ENCODE data around the gene CNIH3. TPM values are rescaled to one million over a fixed set of nuclear protein-coding genes. Genes with fewer than 3 reads are reported as not detected.

Gene CNIH3
- total RNA-seq, 1 donor from 2014 or later = 2.5 TPM

DNA sequence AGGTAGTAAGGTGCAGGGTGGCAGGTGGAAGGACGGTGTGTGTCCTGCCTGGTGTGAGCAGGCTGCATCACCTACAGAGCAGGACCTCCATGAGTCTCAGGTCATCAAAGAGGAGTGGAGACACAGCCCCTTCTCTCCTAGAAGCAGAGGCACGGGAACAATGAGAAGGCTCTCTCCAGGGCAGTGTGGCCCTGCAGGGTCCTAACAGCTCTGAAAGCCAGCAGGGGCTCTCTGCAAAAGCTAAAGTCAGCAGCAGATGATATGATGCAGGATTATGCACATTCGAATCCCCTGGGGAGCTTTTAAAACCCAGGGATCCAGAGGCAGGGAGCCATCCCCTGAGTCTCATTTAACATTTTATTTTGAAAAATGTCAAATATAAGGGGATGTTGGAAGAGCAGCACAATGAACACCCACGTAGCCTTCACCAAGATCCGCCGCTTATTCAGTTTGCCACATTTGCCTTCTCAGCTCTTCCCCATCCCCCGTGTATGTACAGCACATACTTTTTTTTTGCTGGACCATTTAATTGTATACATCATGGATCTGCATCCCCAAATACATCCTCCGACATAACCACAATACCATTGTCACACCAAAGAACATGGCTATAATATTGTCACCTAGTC, 88.1 kb downstream of the CNIH3 start:
- H3K4me2 ChIP-seq = no peak overlapping the region
- H3K27ac ChIP-seq = no peak overlapping the region
- H2AFZ ChIP-seq (replicated peaks) = no peak overlapping the region
- Mint-ChIP-seq H3K36me3 (no peaks in the 10 kb centered on the region), H3K9me3 (no peaks in the 10 kb centered on the region), H3K4me3 (no peak overlapping the region), H3K27me3 (ENCODE audit: insufficient read depth, low read depth) (peaks cover 5% of the 10 kb centered on the region), H3K4me1 (peaks cover 5% of the 10 kb centered on the region), H3K27ac (no peak overlapping the region)
- no peaks in the 10 kb centered on the region for H3K9me3 ChIP-seq (ENCODE audit: low read depth)
- H3K4me3 ChIP-seq = no peak overlapping the region
- H3K36me3 ChIP-seq = no peaks in the 10 kb centered on the region
- H3K79me2 ChIP-seq (ENCODE audit: low read depth) = no peaks in the 10 kb centered on the region
- H4K20me1 ChIP-seq (ENCODE audit: low read depth) = no peaks in the 10 kb centered on the region
- no peak for DNase-seq (ENCODE audit: low spot score)
- no peaks in the 10 kb centered on the region for H3F3A ChIP-seq (ENCODE audit: low read depth)
- TF ChIP-seq EZH2 (IDR thresholded peaks at IDR 0.05) (no peak), EZH2phosphoT487 (IDR thresholded peaks at IDR 0.05) (no peak), CTCF (IDR thresholded peaks at IDR 0.05) (no peak)
- H3K27me3 ChIP-seq = no peaks in the 10 kb centered on the region
- no peaks in the 10 kb centered on the region for H3K4me1 ChIP-seq
- H3K9ac ChIP-seq = no peak overlapping the region

DNA sequence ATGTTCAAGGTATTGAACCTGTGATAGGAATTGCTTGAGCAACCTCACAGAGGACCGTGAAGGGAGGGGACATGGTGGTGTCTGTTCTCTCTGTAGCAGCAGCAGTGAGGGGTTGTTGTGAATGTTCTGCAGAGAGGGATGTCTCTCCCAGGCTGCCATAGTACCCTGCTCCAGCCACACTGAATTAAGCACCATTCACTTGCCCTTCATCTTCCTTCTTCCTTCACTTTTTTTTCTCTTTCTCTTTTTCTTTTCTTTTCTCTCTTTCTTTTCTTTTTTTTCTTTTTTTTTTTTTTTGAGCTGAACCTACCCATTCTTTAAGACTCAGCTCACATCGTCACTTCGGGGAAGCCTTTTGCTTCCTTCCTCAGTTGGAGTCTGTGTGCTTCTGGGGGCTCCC, 89.5 kb downstream of the CNIH3 start:
- no peak overlapping the region for H3K4me3 ChIP-seq
- H3K79me2 ChIP-seq (ENCODE audit: low read depth) = no peaks in the 10 kb centered on the region
- Mint-ChIP-seq H3K4me3 (no peak overlapping the region), H3K9me3 (no peaks in the 10 kb centered on the region), H3K27me3 (ENCODE audit: insufficient read depth, low read depth) (peaks cover 2% of the 10 kb centered on the region), H3K36me3 (no peaks in the 10 kb centered on the region), H3K4me1 (peaks cover 5% of the 10 kb centered on the region), H3K27ac (no peak overlapping the region)
- TF ChIP-seq EZH2phosphoT487 (IDR thresholded peaks at IDR 0.05) = no peak
- no peak for TF ChIP-seq CTCF (IDR thresholded peaks at IDR 0.05)
- TF ChIP-seq EZH2 (IDR thresholded peaks at IDR 0.05) = no peak
- no peaks in the 10 kb centered on the region for H3K36me3 ChIP-seq
- H3K27me3 ChIP-seq = no peaks in the 10 kb centered on the region
- no peak overlapping the region for H3K9ac ChIP-seq
- no peaks in the 10 kb centered on the region for H4K20me1 ChIP-seq (ENCODE audit: low read depth)
- H3K4me2 ChIP-seq = no peak overlapping the region
- no peak for DNase-seq (ENCODE audit: low spot score)
- no peaks in the 10 kb centered on the region for H3K4me1 ChIP-seq
- H3K9me3 ChIP-seq (ENCODE audit: low read depth) = no peaks in the 10 kb centered on the region
- no peak overlapping the region for H3K27ac ChIP-seq
- H3F3A ChIP-seq (ENCODE audit: low read depth) = no peaks in the 10 kb centered on the region
- H2AFZ ChIP-seq (replicated peaks) = no peak overlapping the region

GRCh38 chr1:224707843-224708725, 92.0 kb downstream of the CNIH3 start:
- Histone ChIP-seq H4K20me1 (ENCODE audit: low read depth) (no peaks in the 10 kb centered on the region), H3K4me3 (no peak overlapping the region), H3K27ac (no peak overlapping the region), H3K27me3 (no peaks in the 10 kb centered on the region), H3K79me2 (ENCODE audit: low read depth) (no peaks in the 10 kb centered on the region), H3K36me3 (no peaks in the 10 kb centered on the region), H3K4me2 (no peak overlapping the region), H2AFZ (replicated peaks) (no peak overlapping the region), H3F3A (ENCODE audit: low read depth) (no peaks in the 10 kb centered on the region), H3K4me1 (no peaks in the 10 kb centered on the region), H3K9me3 (ENCODE audit: low read depth) (no peaks in the 10 kb centered on the region), H3K9ac (no peak overlapping the region)
- Mint-ChIP-seq H3K36me3 (no peaks in the 10 kb centered on the region), H3K4me1 (peaks cover 5% of the 10 kb centered on the region), H3K27ac (no peak overlapping the region), H3K4me3 (no peak overlapping the region), H3K9me3 (no peaks in the 10 kb centered on the region), H3K27me3 (ENCODE audit: insufficient read depth, low read depth) (peaks cover 2% of the 10 kb centered on the region)
- no peak for DNase-seq (ENCODE audit: low spot score)
- no peak for TF ChIP-seq EZH2 (IDR thresholded peaks at IDR 0.05)
- no peak for TF ChIP-seq EZH2phosphoT487 (IDR thresholded peaks at IDR 0.05)
- no peak for TF ChIP-seq CTCF (IDR thresholded peaks at IDR 0.05)
